Measurements from ENCODE around the gene NELL2.

NELL2 gene

GRCh38 chr12:44537354-44537753, 338.8 kb downstream of the NELL2 start:
- DNase-seq (ENCODE audit: low read depth): no peak
- no peak overlapping the region for H3K4me3 ChIP-seq (ENCODE audit: low read depth, low read length)
- TF ChIP-seq CTCF (IDR thresholded peaks at IDR 0.05; ENCODE audit: control insufficient read depth, extremely low read depth, insufficient read depth): no peak

- DNase-seq (ENCODE audit: low read depth): no peak
- no peak overlapping the region for H3K4me3 ChIP-seq (ENCODE audit: low read depth, low read length)
- TF ChIP-seq CTCF (IDR thresholded peaks at IDR 0.05; ENCODE audit: control insufficient read depth, extremely low read depth, insufficient read depth): no peak
Measured at GRCh38 chr12:44532940-44533339, 343.2 kb downstream of the NELL2 start.

- no peak for TF ChIP-seq CTCF (IDR thresholded peaks at IDR 0.05; ENCODE audit: control insufficient read depth, extremely low read depth, insufficient read depth)
- no peak overlapping the region for H3K4me3 ChIP-seq (ENCODE audit: low read depth, low read length)
- DNase-seq (ENCODE audit: low read depth): no peak
Measured at GRCh38 chr12:44531320-44531971, 344.7 kb downstream of the NELL2 start.

- H3K4me3 ChIP-seq (ENCODE audit: low read depth, low read length): no peak overlapping the region
- DNase-seq (ENCODE audit: low read depth): no peak
- no peak for TF ChIP-seq CTCF (IDR thresholded peaks at IDR 0.05; ENCODE audit: control insufficient read depth, extremely low read depth, insufficient read depth)
Measured at GRCh38 chr12:44526655-44527182, 349.4 kb downstream of the NELL2 start.

GRCh38 chr12:44525806-44526654, 350.1 kb downstream of the NELL2 start:
- DNase-seq (ENCODE audit: low read depth): no peak
- no peak overlapping the region for H3K4me3 ChIP-seq (ENCODE audit: low read depth, low read length)
- no peak for TF ChIP-seq CTCF (IDR thresholded peaks at IDR 0.05; ENCODE audit: control insufficient read depth, extremely low read depth, insufficient read depth)

GRCh38 chr12:44523828-44524227, 352.3 kb downstream of the NELL2 start:
- no peak overlapping the region for H3K4me3 ChIP-seq (ENCODE audit: low read depth, low read length)
- DNase-seq (ENCODE audit: low read depth): no peak
- no peak for TF ChIP-seq CTCF (IDR thresholded peaks at IDR 0.05; ENCODE audit: control insufficient read depth, extremely low read depth, insufficient read depth)

Measured in LNCaP clone FGC (cell line).